ENCODE data around the gene CNBD2.
A peak's percentile ranks its signal among the peaks of the same experiment; 100 is the strongest.
"Not testable (repeated sequence)": the region's sequence is repeated elsewhere in the genome, so short reads cannot be mapped to it uniquely, and the experiment has no call there.

Gene CNBD2

GRCh38 chr20:36018208-36018988 lies 50.0 kb downstream of the CNBD2 start:
- H3K9me3 ChIP-seq (ENCODE audit: control insufficient read depth, insufficient read depth, low read depth, low read length), result no peaks in the 10 kb centered on the region
- no peak for TF ChIP-seq ZNF768 (tag by site-specific recombination; IDR thresholded peaks at IDR 0.05)
- TF ChIP-seq KLF1 (tag by site-specific recombination; IDR thresholded peaks at IDR 0.05), result peak; percentile 78
- H3K36me3 ChIP-seq (ENCODE audit: control insufficient read depth in 2 of 2, insufficient read depth in 1 of 2, low read length in 2 of 2), result no peaks in the 10 kb centered on the region
- CTCF ChIA-PET, result interaction anchor here (0.6 kb wide), 2 partner anchors 26 to 57 kb away, joined by 3 to 4 read pairs; no protein-coding TSS in a partner anchor
- POLR2A ChIA-PET, result no interaction called here
- H3K27ac ChIP-seq (ENCODE audit: extremely low read depth, low read depth, low read length), result no peak overlapping the region
- H3K4me1 ChIP-seq (ENCODE audit: control insufficient read depth, insufficient read depth, low read length), result no peaks in the 10 kb centered on the region
- H3K4me3 ChIP-seq (ENCODE audit: low read depth, low read length), result no peak overlapping the region

GRCh38 chr20:36026131-36026530 lies 57.7 kb downstream of the CNBD2 start:
- POLR2A ChIA-PET; H3K4me3 ChIP-seq (ENCODE audit: low read depth, low read length); H3K36me3 ChIP-seq (ENCODE audit: control insufficient read depth in 2 of 2, insufficient read depth in 1 of 2, low read length in 2 of 2); H3K27ac ChIP-seq (ENCODE audit: extremely low read depth, low read depth, low read length); H3K9me3 ChIP-seq (ENCODE audit: control insufficient read depth, insufficient read depth, low read depth, low read length); H3K4me1 ChIP-seq (ENCODE audit: control insufficient read depth, insufficient read depth, low read length): not testable (repeated sequence)
- CTCF ChIA-PET, result interaction anchor here (0.8 kb wide), 1 partner anchor 174 kb away, joined by 4 read pairs; no protein-coding TSS in a partner anchor

GRCh38 chr20:36028106-36028808 lies 59.9 kb downstream of the CNBD2 start:
- Histone ChIP-seq H3K36me3 (ENCODE audit: control insufficient read depth in 2 of 2, insufficient read depth in 1 of 2, low read length in 2 of 2) (no peaks in the 10 kb centered on the region), H3K4me1 (ENCODE audit: control insufficient read depth, insufficient read depth, low read length) (no peaks in the 10 kb centered on the region), H3K27ac (ENCODE audit: extremely low read depth, low read depth, low read length) (no peak overlapping the region), H3K4me3 (ENCODE audit: low read depth, low read length) (no peak overlapping the region), H3K9me3 (ENCODE audit: control insufficient read depth, insufficient read depth, low read depth, low read length) (no peaks in the 10 kb centered on the region)
- ChIA-PET POLR2A (no interaction called here), CTCF (interaction anchor here (0.8 to 1.5 kb wide), 2 partner anchors 20 to 35 kb away, joined by 4 to 5 read pairs; no protein-coding TSS in a partner anchor)
- TF ChIP-seq CTCF (tag by site-specific recombination; IDR thresholded peaks at IDR 0.05) (no peak), ZNF555 (tag by site-specific recombination; conservative IDR thresholded peaks at IDR 0.05) (no peak), PRDM10 (tag by site-specific recombination; IDR thresholded peaks at IDR 0.05) (no peak), FEZF1 (tag by site-specific recombination; IDR thresholded peaks at IDR 0.05) (no peak), ZNF423 (tag by site-specific recombination; IDR thresholded peaks at IDR 0.05) (no peak), ZNF266 (tag by site-specific recombination; IDR thresholded peaks at IDR 0.05; ENCODE audit: low read depth) (no peak), ZNF785 (tag by site-specific recombination; IDR thresholded peaks at IDR 0.05) (no peak), ZNF792 (tag by site-specific recombination; IDR thresholded peaks at IDR 0.05) (no peak), SP7 (tag by site-specific recombination; IDR thresholded peaks at IDR 0.05) (no peak), ZNF549 (tag by site-specific recombination; IDR thresholded peaks at IDR 0.05) (no peak), ZNF280D (tag by site-specific recombination; IDR thresholded peaks at IDR 0.05) (no peak), ZNF146 (tag by site-specific recombination; IDR thresholded peaks at IDR 0.05) (no peak), HOXA7 (CRISPR knock-in tag; IDR thresholded peaks at IDR 0.05; ENCODE audit: borderline replicate concordance) (no peak), PBX3 (CRISPR knock-in tag; IDR thresholded peaks at IDR 0.05) (no peak), BCL11A (tag by site-specific recombination; IDR thresholded peaks at IDR 0.05; ENCODE audit: low read depth) (no peak), PRDM1 (tag by site-specific recombination; IDR thresholded peaks at IDR 0.05) (no peak), ZNF2 (tag by site-specific recombination; IDR thresholded peaks at IDR 0.05) (no peak), GLI4 (tag by site-specific recombination; IDR thresholded peaks at IDR 0.05) (no peak)
